GM18861 (cell line): ENCODE results near the gene POM121C.
A peak's percentile ranks its signal among the peaks of the same experiment; 100 is the strongest.
"Not testable (repeated sequence)": the region's sequence is repeated elsewhere in the genome, so short reads cannot be mapped to it uniquely, and the experiment has no call there.

Experiments used
- ATAC-seq: cut with Tn5 transposase; IDR thresholded peaks from one replicate; pipeline ENCODE4 v1.9.1; 2021; ENCODE audit not compliant: unreplicated experiment

Gene POM121C

GRCh38 chr7:75485979-75486643, at the start of gene POM121C:
Gene POM121C, minus strand, starts transcription at chr7:75486299. Its CDS starts 44,803 bp downstream, at chr7:75441496.
- ATAC-seq = peak; percentile 97

- ATAC-seq = peak; percentile 92
Observed at GRCh38 chr7:75534727-75535307, 48.7 kb upstream of the POM121C start.

GRCh38 chr7:75533926-75534325, 47.8 kb upstream of the POM121C start:
- no peak for ATAC-seq

- ATAC-seq = no peak
Observed at GRCh38 chr7:75532639-75533038, 46.5 kb upstream of the POM121C start.

DNA sequence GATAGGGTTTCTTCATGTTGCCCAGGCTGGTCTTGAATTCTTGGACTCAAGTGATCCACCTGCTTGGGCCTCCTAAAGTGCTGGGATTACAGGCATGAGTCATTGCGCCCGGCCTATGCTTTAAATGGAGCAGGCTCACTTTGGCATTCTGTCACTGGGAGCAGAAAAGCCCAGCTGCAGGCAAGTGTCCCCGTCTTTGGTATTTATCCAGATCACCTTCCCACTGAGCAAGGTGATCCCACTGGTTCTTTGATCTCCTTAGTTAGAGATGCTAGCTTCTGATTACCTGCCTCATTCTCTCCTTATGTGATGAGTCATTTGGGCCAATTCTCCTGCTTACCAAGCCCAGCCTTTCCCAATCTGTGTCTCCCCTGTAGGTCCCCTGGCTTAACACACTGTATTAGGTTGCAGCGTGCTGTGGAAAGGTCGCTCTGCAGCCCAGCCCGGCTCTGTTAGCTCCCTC, 45.3 kb upstream of the POM121C start:
- no peak for ATAC-seq

- ATAC-seq = not testable (repeated sequence)
Observed at GRCh38 chr7:75527224-75527722, 41.2 kb upstream of the POM121C start.

DNA sequence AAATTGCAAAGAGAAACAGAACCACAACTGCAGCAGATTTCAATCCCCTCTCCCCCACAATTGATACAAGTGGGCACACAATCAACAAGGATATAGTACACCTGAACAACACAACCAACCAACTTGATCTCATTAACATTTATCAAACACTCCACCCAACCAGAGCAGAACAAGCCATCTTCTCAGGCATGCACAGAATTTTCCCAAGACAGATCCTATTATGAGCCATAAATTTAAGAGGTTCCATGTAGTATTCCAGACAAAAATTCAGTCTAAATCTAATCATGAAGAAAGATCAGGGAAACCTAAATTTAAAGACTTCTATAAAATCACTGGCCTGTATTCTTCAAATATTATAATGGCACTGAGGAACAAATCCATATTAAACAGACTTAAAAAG, 35.6 kb upstream of the POM121C start:
- not testable (repeated sequence) for ATAC-seq

GRCh38 chr7:75518842-75519241, 32.7 kb upstream of the POM121C start:
- not testable (repeated sequence) for ATAC-seq

- ATAC-seq = not testable (repeated sequence)
Observed at GRCh38 chr7:75509033-75509432, 22.9 kb upstream of the POM121C start.

GRCh38 chr7:75492020-75492419, 5.9 kb upstream of the POM121C start, which contains the start of gene SPDYE5:
Gene SPDYE5, plus strand, starts transcription at chr7:75492320. Its CDS starts 1,728 bp downstream, at chr7:75494048.
- ATAC-seq = not testable (repeated sequence)

DNA sequence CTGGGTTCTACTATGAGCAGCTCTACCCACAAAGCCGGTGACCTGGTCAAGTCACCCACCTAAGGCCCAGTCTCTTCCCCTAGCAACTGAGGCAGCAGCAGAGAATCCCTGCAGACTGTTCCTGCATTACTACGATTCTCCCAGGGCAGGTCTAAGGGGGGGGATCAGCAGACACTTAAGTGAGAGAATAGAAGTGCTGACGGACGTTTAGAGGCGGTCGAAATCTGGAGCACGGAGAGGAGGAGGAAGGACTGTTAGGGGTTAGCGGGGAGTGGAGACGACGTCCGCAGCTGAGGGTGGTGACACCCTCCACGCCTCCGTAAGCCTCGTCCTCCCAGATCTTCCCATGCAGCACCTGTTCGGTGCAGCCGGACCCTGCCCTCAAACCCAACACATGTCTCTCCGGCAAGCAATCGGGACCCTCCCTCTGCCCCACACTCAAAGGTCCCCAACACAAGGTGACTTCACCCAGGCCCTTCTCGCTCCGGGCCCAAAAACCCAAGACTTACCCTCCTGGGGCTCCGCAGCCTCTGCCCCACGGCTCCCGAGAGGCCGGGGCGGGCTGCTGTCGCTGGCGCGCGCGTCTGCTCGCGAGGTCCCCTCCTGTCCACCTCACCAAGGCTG, 632 bp downstream of the POM121C start:
- ATAC-seq = not testable (repeated sequence)

- ATAC-seq = not testable (repeated sequence)
Observed at GRCh38 chr7:75480313-75480712, 5.8 kb downstream of the POM121C start.

DNA sequence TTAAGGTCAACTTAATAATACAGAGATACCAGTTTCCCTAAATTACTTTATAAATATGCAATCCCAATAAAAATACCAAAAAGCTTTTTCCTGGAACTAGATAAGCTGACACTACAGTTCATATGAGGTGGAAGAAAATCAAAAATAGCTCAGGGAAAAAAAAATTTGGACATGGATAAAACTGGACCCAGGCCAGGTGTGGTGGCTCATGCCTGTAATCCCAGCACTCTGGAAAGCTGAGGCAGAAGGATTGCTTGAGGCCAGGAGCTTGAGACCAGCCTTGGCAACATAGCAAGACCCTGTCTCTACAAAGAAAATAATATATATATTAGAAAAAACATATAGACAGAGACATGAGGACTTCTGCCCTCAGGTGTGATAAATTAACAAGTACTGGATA, 8.6 kb downstream of the POM121C start:
- not testable (repeated sequence) for ATAC-seq

- not testable (repeated sequence) for ATAC-seq
Observed at GRCh38 chr7:75470166-75470565, 15.9 kb downstream of the POM121C start.

DNA sequence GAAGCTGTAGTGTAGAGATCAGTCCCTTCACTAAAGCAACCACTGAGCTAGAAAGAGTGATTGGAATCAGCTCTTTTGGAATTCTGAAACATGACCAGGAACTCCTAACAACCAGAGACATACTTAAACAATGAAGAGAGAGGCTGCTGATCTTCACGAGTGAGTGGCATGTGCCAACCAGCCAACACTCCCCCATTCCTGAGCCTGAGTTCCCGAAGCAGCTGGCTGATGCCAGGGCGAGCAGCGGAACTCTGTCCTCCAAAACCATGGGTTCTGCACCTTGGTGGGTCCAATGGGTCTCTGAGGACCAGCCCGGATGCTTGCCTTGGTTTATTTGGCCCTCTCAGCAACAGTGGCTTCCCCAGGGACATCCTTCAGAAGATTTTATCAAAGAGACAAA, 25.6 kb downstream of the POM121C start:
- ATAC-seq = not testable (repeated sequence)

- not testable (repeated sequence) for ATAC-seq
Observed at GRCh38 chr7:75458034-75458433, 28.1 kb downstream of the POM121C start.

DNA sequence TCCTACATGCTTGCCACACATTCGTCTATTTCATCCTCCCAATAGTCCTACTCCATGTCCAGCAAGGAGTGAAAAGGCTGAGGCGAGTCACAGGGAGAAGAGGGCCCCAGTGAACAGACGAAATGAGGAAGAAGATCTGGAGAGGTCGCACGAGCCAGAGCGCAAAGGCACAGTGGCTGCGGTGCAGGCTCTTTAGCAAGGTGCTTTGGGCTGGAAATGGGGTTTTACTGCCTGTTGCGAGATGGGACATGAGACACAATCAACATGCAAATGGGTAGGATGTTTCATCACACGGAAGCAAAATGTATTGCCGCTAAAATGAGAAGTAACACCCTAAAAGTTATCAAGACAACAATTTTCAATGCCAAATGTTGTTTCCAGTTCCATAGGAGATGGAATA, 29.7 kb downstream of the POM121C start:
- not testable (repeated sequence) for ATAC-seq

- ATAC-seq = peak; percentile 90
Observed at GRCh38 chr7:75452494-75452955, 33.6 kb downstream of the POM121C start.

DNA sequence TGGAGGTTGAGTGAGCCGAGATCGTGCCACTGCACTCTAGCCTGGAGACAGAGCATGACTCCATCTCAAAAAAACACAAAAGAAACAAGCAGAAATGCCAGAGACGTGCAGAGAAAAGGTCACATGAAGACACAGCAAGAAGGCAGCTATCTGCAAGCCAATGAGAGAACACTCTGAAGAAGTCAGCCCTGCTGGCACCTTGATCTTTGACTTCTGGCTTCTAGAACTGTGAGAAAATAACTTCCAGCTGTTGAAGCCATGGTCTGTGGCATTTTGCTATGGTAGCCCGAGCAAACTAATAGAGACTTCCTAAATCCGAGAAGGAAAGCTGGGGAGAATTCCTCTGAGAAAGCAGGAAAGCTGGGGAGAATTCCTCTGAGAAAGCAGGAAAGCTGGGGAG, 36.2 kb downstream of the POM121C start:
- not testable (repeated sequence) for ATAC-seq

DNA sequence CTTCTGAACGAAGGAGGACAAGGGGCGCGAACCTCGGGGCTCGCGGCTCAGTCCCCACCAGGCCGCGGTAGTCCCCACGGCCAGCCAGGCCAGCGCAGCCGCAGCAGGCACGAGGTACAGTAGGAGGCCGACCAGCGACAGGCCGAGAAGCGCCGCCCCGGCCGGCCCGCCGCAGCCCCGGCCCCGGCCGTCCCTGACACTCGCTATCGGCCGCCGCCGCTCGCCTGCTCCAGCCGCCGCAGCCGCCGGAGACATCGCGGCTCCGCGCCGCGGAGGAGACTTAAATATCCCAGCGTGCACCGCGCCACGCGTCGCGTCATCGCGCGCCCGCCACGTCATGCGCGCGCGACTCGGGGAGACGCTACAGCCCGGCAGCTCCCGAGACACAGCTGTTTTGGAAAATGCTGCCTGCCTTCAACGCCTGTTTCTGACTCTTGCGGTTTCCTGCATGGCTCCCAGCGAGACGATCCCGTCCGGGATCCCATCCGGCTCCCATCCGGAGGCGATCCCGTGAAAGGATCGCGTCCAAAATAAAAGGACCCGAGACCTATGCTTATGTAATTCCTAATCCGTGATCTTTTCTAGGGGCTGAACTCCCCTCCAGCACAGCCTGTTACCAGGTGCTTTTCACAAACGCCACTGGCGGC, 43.5 kb downstream of the POM121C start:
- peak; percentile 71 for ATAC-seq

- not testable (repeated sequence) for ATAC-seq
Observed at GRCh38 chr7:75442101-75442464, 44.0 kb downstream of the POM121C start.
